GM12874 (cell line): ENCODE results near the gene UBC.

ENCODE experiments used
- TF ChIP-seq, protein P1 (sequence below): IDR thresholded peaks from 2 replicates; pipeline ENCODE4 v1.5.1; 2011; ENCODE audit warnings: low read depth, mild to moderate bottlenecking, control low read depth, low read length, moderate library complexity; ENCODE audit not compliant: insufficient read depth

UBC gene

DNA sequence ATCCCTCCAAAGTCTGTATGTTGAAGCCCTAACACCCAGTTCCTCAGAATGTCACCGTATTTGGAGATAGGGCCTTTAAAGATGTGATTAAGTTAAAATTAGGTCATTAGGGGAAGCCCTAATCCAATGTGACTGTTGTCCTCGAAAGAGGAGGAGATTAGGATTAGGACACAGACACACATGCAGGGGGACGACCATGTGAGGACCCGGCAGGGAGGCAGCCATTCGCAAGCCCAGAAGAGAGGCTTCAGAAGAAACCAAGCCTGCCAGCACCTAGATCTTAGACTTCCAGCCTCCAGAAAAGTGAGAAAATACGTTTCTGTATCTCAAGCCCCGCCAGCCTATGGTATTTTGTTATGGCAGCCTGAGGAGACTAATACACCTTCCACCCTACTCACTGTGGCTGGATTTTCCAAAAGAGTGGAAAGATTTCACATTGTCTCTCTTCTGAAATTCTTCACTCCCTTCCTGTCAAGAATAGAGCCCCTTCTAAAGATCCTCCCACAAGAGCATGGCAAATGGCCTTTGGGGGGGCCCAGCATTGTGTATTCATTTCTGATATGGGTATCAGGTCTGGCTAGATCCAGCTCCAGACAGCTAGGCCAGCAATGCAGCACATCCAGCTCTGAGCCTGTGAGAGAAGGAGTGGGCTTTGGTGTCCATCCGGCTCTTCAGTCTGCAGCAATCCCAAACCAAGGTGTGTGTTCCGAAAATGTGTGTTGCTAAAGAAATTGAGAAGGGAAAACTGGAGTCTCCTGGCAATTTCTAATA is 15.4 kb upstream of the UBC start:
- TF ChIP-seq, protein P1, sequence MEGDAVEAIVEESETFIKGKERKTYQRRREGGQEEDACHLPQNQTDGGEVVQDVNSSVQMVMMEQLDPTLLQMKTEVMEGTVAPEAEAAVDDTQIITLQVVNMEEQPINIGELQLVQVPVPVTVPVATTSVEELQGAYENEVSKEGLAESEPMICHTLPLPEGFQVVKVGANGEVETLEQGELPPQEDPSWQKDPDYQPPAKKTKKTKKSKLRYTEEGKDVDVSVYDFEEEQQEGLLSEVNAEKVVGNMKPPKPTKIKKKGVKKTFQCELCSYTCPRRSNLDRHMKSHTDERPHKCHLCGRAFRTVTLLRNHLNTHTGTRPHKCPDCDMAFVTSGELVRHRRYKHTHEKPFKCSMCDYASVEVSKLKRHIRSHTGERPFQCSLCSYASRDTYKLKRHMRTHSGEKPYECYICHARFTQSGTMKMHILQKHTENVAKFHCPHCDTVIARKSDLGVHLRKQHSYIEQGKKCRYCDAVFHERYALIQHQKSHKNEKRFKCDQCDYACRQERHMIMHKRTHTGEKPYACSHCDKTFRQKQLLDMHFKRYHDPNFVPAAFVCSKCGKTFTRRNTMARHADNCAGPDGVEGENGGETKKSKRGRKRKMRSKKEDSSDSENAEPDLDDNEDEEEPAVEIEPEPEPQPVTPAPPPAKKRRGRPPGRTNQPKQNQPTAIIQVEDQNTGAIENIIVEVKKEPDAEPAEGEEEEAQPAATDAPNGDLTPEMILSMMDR: no peak

DNA sequence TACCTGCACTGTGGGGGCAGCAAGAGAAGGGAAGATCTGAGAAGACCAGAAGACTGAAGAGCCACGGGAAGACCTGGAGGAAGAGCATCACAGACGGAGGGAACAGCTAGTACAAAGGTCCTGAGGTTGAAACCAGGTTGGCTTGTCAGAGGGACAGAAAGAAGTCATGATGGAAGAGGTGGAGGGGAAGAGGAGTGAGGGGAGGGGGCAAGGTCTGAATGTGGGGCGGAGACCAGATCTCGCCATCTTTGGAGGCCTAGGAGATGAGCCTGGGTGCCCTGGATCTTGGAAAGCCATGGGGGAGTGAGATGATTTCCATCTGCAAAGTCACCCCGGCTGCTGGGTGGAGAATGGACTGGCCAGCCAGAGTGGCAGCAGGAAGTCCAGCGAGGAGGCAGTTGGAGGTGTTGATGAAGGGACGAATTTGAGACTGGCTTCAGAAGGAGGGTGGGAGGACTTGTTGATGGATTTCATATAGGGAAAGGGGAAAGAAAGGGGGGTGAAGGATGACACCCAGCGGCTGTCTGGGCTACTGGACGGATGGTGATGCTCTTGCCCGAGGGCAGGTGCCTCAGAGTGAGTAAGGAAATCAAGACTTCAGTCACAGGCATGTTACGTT is 14.6 kb upstream of the UBC start:
- TF ChIP-seq, protein P1: no peak

DNA sequence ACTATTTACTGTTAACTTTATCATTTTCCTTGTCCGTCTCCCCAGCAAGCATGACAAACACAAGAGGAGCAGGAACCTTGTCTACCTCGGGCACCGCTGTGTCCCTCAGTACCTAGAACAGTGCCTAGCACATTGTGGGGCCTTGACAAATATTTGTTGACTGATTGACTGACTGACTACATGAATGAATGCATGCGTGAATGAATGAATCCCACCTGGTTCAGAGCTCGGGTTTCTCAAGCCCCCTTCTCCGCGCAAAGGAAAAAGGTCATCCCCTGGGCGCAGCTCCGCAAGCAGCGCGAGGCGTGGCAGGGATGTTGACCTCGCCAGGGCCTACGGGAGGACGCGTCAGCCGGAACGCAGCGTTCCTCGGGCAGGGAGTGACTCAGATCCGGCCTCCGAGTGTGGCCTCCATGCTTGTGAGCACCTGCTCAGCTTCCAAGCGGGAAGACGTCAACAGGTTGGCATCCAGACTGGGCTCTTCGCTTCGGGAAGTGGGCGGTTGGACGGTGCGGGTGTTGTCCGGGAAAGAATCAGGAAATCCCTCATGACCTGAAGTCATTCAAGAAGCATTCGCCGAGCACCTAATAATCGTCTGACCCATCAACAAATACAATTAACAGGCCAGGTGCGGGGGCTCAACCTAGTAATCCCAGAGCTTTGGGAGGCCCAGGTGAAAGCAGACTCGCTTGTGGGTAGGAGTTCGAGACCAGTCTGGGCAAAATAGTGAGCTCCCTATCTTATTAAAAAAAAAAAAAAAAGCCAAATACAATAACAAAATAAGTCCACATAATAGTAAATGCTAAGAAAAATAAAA is 13.9 kb upstream of the UBC start:
- TF ChIP-seq, protein P1: no peak

DNA sequence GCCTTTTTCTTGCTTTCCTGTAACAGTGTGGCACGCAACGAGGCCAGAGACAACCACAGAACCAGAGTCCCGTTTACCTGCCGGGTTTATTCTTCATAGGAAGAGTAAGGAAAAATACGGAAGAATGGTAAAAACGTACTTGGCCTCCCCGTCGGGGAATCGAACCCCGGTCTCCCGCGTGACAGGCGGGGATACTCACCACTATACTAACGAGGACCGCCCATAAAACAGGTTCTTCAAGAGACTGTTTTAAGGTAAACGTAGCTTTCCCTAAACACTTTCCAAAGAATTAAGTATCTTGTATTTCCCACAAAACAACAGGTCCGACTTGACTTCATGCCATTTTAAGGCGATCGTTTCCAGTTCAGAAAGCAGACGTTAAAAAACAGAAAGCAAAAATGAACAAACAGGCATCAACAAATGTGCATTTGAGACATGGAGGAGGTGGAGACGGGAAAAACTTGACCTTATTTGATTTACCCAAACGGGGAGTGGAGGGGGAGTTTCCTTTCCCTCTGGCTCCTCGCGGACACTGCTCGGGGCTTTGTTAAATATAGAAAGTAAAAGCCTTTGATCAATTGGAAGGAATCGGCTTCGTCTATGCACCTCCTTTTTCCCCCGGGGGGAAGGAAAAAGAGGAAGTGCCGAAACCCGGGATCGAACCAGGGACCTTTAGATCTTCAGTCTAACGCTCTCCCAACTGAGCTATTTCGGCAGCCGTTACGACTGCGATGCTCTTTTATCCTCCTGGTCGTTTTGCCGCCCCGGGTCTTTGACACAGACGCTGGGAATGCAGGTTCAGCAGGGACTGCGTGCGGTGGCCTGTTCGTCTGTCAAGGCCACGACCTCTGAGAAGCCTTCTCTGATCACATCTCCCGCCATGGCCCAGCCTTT is 13.0 kb upstream of the UBC start:
- TF ChIP-seq, protein P1: no peak

DNA sequence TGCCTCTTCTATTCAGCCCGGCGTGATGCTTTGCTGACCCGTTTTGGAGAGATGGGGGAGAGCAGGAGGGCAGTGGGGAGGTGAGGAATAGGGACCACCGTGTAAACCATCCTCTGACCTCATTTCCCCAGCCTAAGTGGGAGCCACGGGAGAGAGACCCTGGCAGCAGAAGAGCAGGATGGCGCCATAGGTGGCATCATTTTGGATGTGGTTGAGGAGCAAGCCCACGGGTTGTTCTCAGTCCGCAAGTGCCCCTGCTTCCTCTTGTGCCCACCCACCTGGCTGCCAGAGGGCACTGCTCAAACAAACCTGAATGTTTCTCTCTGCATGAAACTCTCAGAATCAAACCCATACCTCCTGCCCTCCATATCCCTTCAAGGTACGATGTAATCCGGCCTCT is 10.7 kb upstream of the UBC start:
- TF ChIP-seq, protein P1: no peak

DNA sequence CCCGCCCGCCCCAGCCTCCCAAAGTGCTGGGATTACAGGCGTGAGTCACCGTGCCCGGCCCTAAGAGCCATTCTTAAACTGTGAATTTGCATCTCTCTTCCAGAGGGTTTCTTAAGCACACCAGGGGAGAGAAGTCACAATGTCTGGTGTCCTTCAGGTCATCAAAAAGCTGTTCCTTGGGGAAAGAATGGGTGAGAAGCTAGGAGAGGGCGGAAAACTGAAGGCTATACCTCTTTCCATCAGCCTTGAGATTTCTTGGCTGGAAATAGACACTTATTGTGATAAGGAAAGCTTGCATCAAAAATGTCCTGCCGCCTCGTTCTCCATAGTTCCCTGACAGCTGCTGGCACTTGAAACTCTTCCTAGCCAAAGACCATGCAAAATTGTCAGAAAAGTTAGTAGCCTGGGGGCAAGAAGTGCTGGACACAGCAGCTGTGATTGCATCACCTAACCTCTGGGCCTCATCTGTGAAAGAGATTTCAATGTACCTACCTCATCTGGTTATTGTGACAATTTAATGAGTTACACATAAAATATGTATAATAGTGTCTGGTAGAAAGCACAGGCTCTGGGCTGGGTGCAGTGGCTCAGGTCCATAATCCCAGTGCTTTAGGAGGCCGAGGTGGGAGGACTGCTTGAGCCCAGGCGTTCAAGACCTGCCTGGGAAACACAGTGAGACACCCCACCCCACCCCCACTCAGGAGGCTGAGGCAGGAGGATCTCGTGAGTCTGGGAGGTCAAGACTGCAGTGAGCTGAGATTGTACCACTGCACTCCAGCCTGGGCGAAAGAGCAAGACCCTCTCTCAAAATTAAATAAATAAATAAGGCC is 9.7 kb upstream of the UBC start:
- TF ChIP-seq, protein P1: no peak
